HCT116 (cell line): ENCODE results near the gene RASSF3. TPM values are rescaled to one million over a fixed set of nuclear protein-coding genes. Genes with fewer than 3 reads are reported as not detected.

Source experiments
- ATAC-seq: fragments of 200-7000 bp; cut with Tn5 transposase; 2 replicates; pipeline ENCODE4 v1.9.1; 2020; ENCODE audit warnings: mild to moderate bottlenecking, moderate library complexity
- BruUV-seq: library from RNA; stranded (reverse); fragments of 400-500 nt; replicated peaks from 2 replicates; lab custom pipeline; 2021; lab: Mats Ljungman, UMichigan
- CTCF ChIA-PET: fragments of 300-600 bp; sonication (Branson Sonifier 250); formaldehyde crosslinking; loops from one replicate; lab custom pipeline; 2021; ENCODE audit warnings: antibody characterized with exemption; lab: Charles Lee
- POLR2A ChIA-PET: fragments of 300-600, 350-600 bp; sonication (Branson Sonifier 250); formaldehyde crosslinking; loops from one replicate; lab custom pipeline; 2021; ENCODE audit warnings: antibody characterized with exemption; lab: Charles Lee
- RAD21 ChIA-PET, 2 experiments: fragments of 300-600 bp; sonication (Branson Sonifier 250); formaldehyde crosslinking; loops; one replicate each; lab custom pipeline; 2023; ENCODE audit warnings: low total read pairs in 2 of 2; ENCODE audit not compliant: uncharacterized antibody in 2 of 2, unreplicated experiment in 2 of 2, low non-redundant PET in 1 of 2; lab: Charles Lee
- DNase-seq: peaks from one replicate; pipeline ENCODE4 v3.0.0-alpha.2; 2010; ENCODE audit warnings: low read depth, low spot score
- H2AFZ ChIP-seq: fragments of 200-600 bp; shearing (Covaris generic), sonication (generic); 2 replicates; pipeline ENCODE4 v1.6.1; 2017; ENCODE audit warnings: low read depth, mixed run types, mixed read lengths, antibody characterized with exemption, low read length; ENCODE audit not compliant: poor library complexity, severe bottlenecking
- H3K27ac ChIP-seq: 2 replicates; pipeline ENCODE4 v1.5.1; 2012; ENCODE audit warnings: low read depth, low read length
- H3K27me3 ChIP-seq: fragments of 200-600 bp; sonication (generic); 2 replicates; pipeline ENCODE4 v1.6.1; 2016; ENCODE audit warnings: mixed run types, low read length, mixed read lengths; ENCODE audit not compliant: insufficient read depth
- H3K36me3 ChIP-seq, 2 experiments: fragments of 200-500 bp in 1 of 2; fragments of 200-600 bp in 1 of 2; sonication (Bioruptor generic) in 1 of 2; sonication (generic) in 1 of 2; 2 replicates each; pipeline versions ENCODE4 v1.5.1 to v1.6.1; 2014 to 2016; ENCODE audit warnings: low read length in 2 of 2, inconsistent platforms in 1 of 2, mixed read lengths in 1 of 2, mixed run types in 1 of 2; ENCODE audit not compliant: insufficient read depth in 2 of 2, control insufficient read depth in 1 of 2
- H3K4me1 ChIP-seq, 2 experiments: fragments of 200-600 bp in 1 of 2; sonication (generic) in 1 of 2; 2 replicates each; pipeline versions ENCODE4 v1.5.1 to v1.6.1; 2012 to 2017; ENCODE audit warnings: low read length in 2 of 2, inconsistent platforms in 1 of 2, mild to moderate bottlenecking in 1 of 2, mixed read lengths in 1 of 2, mixed run types in 1 of 2, moderate library complexity in 1 of 2; ENCODE audit not compliant: insufficient read depth in 2 of 2, control insufficient read depth in 1 of 2
- H3K4me2 ChIP-seq: fragments of 200-600 bp; sonication (generic); 2 replicates; pipeline ENCODE4 v1.6.1; 2017; ENCODE audit warnings: mixed run types, low read length, mixed read lengths
- H3K4me3 ChIP-seq, 2 experiments: fragments of 200-600 bp in 1 of 2; sonication (generic) in 1 of 2; replicated peaks in 1 of 2; 2 replicates each; pipeline ENCODE4 v1.5.1; 2011 to 2016; ENCODE audit warnings: low read length in 2 of 2, control low read depth in 1 of 2, low read depth in 1 of 2, mild to moderate bottlenecking in 1 of 2, mixed read lengths in 1 of 2, mixed run types in 1 of 2
- H3K79me2 ChIP-seq: fragments of 200-600 bp; sonication (generic); 2 replicates; pipeline ENCODE4 v1.6.1; 2017; ENCODE audit warnings: mild to moderate bottlenecking, mixed run types, low read length, moderate library complexity, mixed read lengths; ENCODE audit not compliant: insufficient read depth
- H3K9ac ChIP-seq: fragments of 200-600 bp; sonication (generic); 2 replicates; pipeline ENCODE4 v1.6.1; 2016; ENCODE audit warnings: low read length, mixed read lengths
- H3K9me2 ChIP-seq: fragments of 200-600 bp; sonication (generic), shearing (Covaris generic); 2 replicates; pipeline ENCODE4 v1.6.1; 2017; ENCODE audit warnings: mixed run types, mild to moderate bottlenecking, moderate library complexity; ENCODE audit not compliant: insufficient read depth
- H3K9me3 ChIP-seq, 2 experiments: fragments of 200-500 bp in 1 of 2; fragments of 200-600 bp in 1 of 2; sonication (Bioruptor generic) in 1 of 2; sonication (generic) in 1 of 2; 2 replicates each; pipeline ENCODE4 v1.6.1; 2014 to 2017; ENCODE audit warnings: low read length in 2 of 2, mixed read lengths in 2 of 2, inconsistent platforms in 1 of 2, low read depth in 1 of 2, mild to moderate bottlenecking in 1 of 2, mixed run types in 1 of 2, moderate library complexity in 1 of 2; ENCODE audit not compliant: control insufficient read depth in 1 of 2, insufficient read depth in 1 of 2
- H4K20me1 ChIP-seq: fragments of 200-600 bp; sonication (generic), shearing (Covaris generic); 2 replicates; pipeline ENCODE4 v1.6.1; 2017; ENCODE audit warnings: mixed run types, mild to moderate bottlenecking, moderate library complexity; ENCODE audit not compliant: insufficient read depth
- ELF1 ChIP-seq: IDR thresholded peaks from 2 replicates; pipeline ENCODE4 v1.6.1; 2012; ENCODE audit warnings: low read depth, borderline replicate concordance
- EZH2 ChIP-seq: fragments of 200-600 bp; sonication (generic); IDR thresholded peaks from 2 replicates; pipeline ENCODE4 v1.6.1; 2017; ENCODE audit warnings: antibody characterized with exemption, mixed run types
- FOSL1 ChIP-seq: IDR thresholded peaks from 2 replicates; pipeline ENCODE4 v1.6.1; 2012; ENCODE audit warnings: low read depth
- JUND ChIP-seq: IDR thresholded peaks from 2 replicates; pipeline ENCODE4 v1.6.1; 2012
- POLR2A ChIP-seq: IDR thresholded peaks from 2 replicates; pipeline ENCODE4 v1.7.0; 2011; ENCODE audit warnings: borderline replicate concordance; ENCODE audit not compliant: insufficient read depth, insufficient read length; ENCODE audit errors: extremely low read depth
- RAD21 ChIP-seq: IDR thresholded peaks from 2 replicates; pipeline ENCODE4 v1.6.1; 2012; ENCODE audit warnings: low read depth, mild to moderate bottlenecking
- SRF ChIP-seq: IDR thresholded peaks from 2 replicates; pipeline ENCODE4 v1.6.1; 2012; ENCODE audit warnings: low read depth
- intact Hi-C: fragments of 100-400 bp; cut with micrococcal nuclease; formaldehyde crosslinking; loops from 2 replicates; pipeline ENCODE4 v1.10.0; 2022
- total RNA-seq: library from RNA; stranded (reverse); gene quantifications from one replicate; pipeline ENCODE4 v1.2.1, GENCODE V29; 2021; ENCODE audit not compliant: unreplicated experiment
- TF ChIP-seq, protein P1 (sequence below): IDR thresholded peaks from 2 replicates; pipeline ENCODE4 v1.6.1; 2011; ENCODE audit warnings: mild to moderate bottlenecking, low read length, moderate library complexity; ENCODE audit not compliant: insufficient replicate concordance; ENCODE audit errors: extremely low read depth
- TF ChIP-seq, protein P2 (sequence below), 3 experiments: fragments of 200-600 bp in 1 of 3; sonication (generic) in 1 of 3; IDR thresholded peaks in 2 of 3; conservative IDR thresholded peaks in 1 of 3; 2 replicates each; pipeline ENCODE4 v1.5.1; 2012 to 2017; ENCODE audit warnings: low read depth in 2 of 3, low read length in 2 of 3, antibody characterized with exemption in 1 of 3, borderline replicate concordance in 1 of 3, control low read depth in 1 of 3, mild to moderate bottlenecking in 1 of 3, mixed read lengths in 1 of 3, mixed run types in 1 of 3, moderate library complexity in 1 of 3; ENCODE audit not compliant: insufficient read depth in 1 of 3

The RASSF3 gene
- total RNA-seq, 1 experiment from 2014 or later = 67.1 TPM

DNA sequence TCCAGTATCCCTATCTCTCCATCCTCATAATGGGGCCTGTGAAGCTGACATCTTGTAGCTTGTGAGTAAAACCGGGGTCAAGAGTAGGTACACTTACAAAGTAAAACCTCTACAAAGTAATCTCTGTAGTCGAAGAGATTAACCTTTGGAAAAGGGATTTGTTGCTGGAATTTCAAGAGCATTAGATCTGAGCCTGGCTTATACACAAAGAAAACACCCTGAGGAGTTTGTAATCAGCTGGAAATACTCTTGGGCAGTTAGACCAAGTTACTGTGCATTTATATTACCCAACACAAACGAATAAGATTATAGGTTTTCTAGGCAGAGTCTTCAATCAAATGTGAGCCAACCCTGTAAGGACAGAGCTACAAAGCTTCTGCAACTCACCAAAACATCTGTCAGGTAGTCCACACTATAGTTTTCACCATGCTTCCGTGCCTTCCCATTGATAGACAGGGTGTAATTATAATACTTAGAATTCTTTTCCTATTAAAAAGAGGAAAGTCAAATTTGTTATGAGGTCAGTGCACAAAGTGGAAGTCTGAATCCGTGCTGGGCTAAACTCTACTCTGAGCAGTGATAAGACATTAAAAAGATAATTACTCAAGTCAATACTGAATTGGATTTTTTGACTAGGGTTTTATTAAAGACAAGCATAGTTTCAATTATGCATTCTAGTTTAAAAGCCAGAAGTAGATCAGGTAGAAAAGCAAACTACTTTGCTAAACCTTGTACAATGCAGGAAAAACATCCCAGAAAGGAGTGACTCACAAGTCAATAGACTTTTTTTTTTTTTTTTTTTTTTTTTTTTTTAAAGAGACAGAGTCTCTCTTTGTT, 134.3 kb downstream of the RASSF3 start:
- CTCF ChIA-PET = no interaction called here
- no peak for DNase-seq
- H3K36me3 ChIP-seq = peaks cover 4 to 5% of the 10 kb centered on the region in 2 experiments; a peak in 2 of 4 replicates
- H3K79me2 ChIP-seq = no peaks in the 10 kb centered on the region
- RAD21 ChIA-PET = no interaction called here
- no peaks in the 10 kb centered on the region for H3K27me3 ChIP-seq
- POLR2A ChIA-PET = no interaction called here
- no peaks in the 10 kb centered on the region for H3K9me2 ChIP-seq
- H3K27ac ChIP-seq = no peak overlapping the region
- ATAC-seq = no peak
- no peak overlapping the region for H2AFZ ChIP-seq
- no peaks in the 10 kb centered on the region for H3K9me3 ChIP-seq
- intact Hi-C loops = no loop called here
- H3K4me1 ChIP-seq = 0 out of 4 replicates have a peak, but pooled peaks cover 0 to 8% of the 10 kb centered on the region in 2 experiments
- TF ChIP-seq, protein P1, sequence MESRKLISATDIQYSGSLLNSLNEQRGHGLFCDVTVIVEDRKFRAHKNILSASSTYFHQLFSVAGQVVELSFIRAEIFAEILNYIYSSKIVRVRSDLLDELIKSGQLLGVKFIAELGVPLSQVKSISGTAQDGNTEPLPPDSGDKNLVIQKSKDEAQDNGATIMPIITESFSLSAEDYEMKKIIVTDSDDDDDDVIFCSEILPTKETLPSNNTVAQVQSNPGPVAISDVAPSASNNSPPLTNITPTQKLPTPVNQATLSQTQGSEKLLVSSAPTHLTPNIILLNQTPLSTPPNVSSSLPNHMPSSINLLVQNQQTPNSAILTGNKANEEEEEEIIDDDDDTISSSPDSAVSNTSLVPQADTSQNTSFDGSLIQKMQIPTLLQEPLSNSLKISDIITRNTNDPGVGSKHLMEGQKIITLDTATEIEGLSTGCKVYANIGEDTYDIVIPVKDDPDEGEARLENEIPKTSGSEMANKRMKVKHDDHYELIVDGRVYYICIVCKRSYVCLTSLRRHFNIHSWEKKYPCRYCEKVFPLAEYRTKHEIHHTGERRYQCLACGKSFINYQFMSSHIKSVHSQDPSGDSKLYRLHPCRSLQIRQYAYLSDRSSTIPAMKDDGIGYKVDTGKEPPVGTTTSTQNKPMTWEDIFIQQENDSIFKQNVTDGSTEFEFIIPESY = no peak
- TF ChIP-seq ELF1 (no peak), JUND (no peak), FOSL1 (no peak), EZH2 (no peak), RAD21 (no peak), SRF (no peak), POLR2A (no peak)
- TF ChIP-seq, protein P2, sequence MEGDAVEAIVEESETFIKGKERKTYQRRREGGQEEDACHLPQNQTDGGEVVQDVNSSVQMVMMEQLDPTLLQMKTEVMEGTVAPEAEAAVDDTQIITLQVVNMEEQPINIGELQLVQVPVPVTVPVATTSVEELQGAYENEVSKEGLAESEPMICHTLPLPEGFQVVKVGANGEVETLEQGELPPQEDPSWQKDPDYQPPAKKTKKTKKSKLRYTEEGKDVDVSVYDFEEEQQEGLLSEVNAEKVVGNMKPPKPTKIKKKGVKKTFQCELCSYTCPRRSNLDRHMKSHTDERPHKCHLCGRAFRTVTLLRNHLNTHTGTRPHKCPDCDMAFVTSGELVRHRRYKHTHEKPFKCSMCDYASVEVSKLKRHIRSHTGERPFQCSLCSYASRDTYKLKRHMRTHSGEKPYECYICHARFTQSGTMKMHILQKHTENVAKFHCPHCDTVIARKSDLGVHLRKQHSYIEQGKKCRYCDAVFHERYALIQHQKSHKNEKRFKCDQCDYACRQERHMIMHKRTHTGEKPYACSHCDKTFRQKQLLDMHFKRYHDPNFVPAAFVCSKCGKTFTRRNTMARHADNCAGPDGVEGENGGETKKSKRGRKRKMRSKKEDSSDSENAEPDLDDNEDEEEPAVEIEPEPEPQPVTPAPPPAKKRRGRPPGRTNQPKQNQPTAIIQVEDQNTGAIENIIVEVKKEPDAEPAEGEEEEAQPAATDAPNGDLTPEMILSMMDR (IDR thresholded peaks at IDR 0.05 in 2 of 3, conservative IDR thresholded peaks at IDR 0.05 in 1 of 3; ENCODE audit: borderline replicate concordance in 1 of 3, insufficient read depth in 1 of 3, low read depth in 2 of 3, low read length in 2 of 3) = no peak
- no peak overlapping the region for H3K9ac ChIP-seq
- H4K20me1 ChIP-seq = no peaks in the 10 kb centered on the region
- H3K4me3 ChIP-seq = no peak overlapping the region
- BruUV-seq = no TSS peak
- peak overlapping the region; percentile 8; the same call in 1 of the 2 replicates for H3K4me2 ChIP-seq
